CD4-positive, alpha-beta T cell treated with Interleukin-6 at 100 ng/mL for 8 hours (primary cell): Measurements from ENCODE around the gene PRKAG1.

Experiments
- DNase-seq: peaks from one replicate; pipeline ENCODE4 v3.0.0-alpha.2; 2020; ENCODE audit warnings: mixed read lengths, low spot score

PRKAG1 gene

GRCh38 chr12:48966177-48966895 is 52.2 kb downstream of the PRKAG1 start:
- DNase-seq = no peak

- DNase-seq = no peak
Measured at GRCh38 chr12:48965298-48965838, 53.2 kb downstream of the PRKAG1 start.

- DNase-seq = no peak
Measured at GRCh38 chr12:48961801-48962200, 56.8 kb downstream of the PRKAG1 start.

- no peak for DNase-seq
Measured at GRCh38 chr12:48961331-48961730, 57.2 kb downstream of the PRKAG1 start.

DNA sequence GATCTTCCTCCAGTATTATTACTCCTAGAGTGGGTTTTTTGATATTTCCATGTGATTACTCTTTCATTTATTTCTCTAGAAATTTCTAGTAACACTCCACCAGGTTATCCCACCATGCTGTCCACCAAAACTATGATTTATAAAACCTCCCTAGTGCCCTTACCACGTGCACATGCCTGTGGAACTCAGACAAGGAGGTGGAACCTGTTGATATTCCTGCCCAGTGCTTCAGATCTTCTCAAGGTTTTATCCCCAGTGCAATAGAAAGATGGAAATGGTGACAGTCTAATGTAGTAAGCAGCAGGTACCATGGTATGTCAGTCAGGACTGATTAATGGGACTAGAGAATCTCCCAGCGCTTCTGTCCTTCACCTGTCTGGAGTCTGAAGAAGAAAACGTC is 57.7 kb downstream of the PRKAG1 start:
- no peak for DNase-seq

- DNase-seq = no peak
Measured at GRCh38 chr12:48958049-48958388, 60.6 kb downstream of the PRKAG1 start.

- DNase-seq = peak; percentile 92
Measured at GRCh38 chr12:48957141-48958048, 61.2 kb downstream of the PRKAG1 start, which contains the start of gene ARF3. Gene ARF3, minus strand, starts transcription at chr12:48957487. Its CDS starts 16,392 bp downstream, at chr12:48941095.

DNA sequence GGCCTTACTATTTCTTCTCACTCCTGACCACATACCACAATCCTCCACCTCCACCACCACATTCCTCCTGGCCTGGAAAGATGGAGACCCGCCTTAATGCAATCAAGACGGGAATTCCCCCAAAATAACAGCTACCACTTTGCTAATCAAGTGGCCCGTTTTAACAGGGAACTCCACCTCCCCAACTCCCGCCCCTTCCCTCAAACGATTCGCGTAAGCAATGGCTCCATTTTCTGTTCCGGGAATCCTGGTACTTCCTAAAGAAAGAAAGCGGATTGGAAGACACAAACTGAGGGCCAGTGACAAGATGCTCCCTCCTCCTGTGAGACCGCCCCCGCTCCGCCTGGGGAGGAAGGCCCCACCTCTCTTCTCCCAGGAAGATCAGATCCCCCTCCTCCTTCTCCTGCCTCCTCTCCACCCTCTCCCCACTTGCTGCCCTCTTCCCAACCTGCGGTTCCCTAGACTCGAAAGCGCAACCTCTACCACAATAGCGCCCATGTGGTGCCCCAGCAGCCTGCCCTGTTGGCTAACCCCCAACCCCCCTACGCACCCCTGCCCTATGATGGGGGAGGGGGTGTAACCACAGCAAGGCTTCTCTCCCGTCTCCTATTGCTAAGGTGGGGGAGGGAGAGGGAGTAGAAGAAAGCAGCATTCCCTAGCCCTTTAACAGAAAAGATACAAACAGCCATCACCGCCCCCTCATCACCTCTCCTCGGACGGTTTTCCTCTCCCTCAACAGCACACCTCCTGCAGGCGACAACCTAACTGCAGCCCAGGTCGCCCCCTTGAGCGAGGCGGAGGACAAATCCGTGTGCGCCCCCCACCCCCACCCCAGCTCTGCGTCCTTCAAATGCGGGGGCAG is 62.1 kb downstream of the PRKAG1 start:
- DNase-seq = no peak

- no peak for DNase-seq
Measured at GRCh38 chr12:48954841-48955501, 63.6 kb downstream of the PRKAG1 start.

DNA sequence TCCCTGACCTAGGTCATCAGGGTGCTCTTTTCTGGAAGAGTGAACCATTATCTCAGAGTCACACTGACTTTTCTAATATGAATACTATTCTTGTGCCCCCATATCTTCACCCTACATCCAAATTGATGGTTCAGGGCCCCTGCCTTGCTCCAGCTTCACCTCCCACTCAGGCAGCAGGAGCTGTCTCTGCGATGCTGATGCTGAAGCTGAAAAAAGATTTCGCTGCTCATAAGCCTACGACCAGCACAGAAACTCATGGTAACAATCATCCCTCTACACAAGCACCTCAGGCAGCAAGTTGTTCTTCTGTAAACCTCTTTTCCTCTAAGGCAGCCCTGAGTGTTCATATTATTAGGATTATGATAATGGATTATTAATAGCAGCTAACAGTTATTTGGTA is 64.5 kb downstream of the PRKAG1 start:
- DNase-seq = no peak

DNA sequence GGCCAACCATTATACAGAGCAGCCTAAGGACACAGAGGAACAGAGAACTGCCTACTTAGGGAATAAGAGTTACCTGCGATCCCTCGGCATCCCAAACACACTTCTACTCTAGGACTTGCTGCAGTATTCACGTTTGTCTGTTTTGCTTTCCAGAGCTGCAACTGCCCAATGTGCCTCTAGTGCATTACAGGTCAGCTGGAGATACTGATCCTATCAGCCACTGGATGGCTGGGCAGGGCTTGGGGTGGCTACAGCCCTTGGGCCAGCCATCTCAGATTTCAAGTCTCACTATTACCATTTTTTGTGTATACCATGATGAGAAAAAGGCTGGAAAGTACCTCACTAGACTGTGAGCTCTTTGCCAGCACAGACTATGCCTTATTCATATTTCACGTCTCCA is 65.9 kb downstream of the PRKAG1 start:
- DNase-seq = no peak
